Measurements from ENCODE around the gene NBEAL1.

Gene NBEAL1

GRCh38 chr2:203003716-203004115 lies 11.0 kb upstream of the NBEAL1 start:
- H3K36me3 ChIP-seq (ENCODE audit: control insufficient read depth, insufficient read depth, low read length) = no peaks in the 10 kb centered on the region
- no peaks in the 10 kb centered on the region for H3K9me3 ChIP-seq (ENCODE audit: control insufficient read depth, low read length)
- no peak overlapping the region for H3K27ac ChIP-seq (ENCODE audit: insufficient read depth, low read length, poor library complexity, severe bottlenecking)
- no peaks in the 10 kb centered on the region for H3K27me3 ChIP-seq (replicated peaks; ENCODE audit: control insufficient read depth, insufficient read depth, low read length, poor library complexity, severe bottlenecking)
- no peak for DNase-seq
- H3K4me1 ChIP-seq (ENCODE audit: control insufficient read depth, insufficient read depth, low read length, poor library complexity, severe bottlenecking) = no peaks in the 10 kb centered on the region
- H3K4me3 ChIP-seq (ENCODE audit: insufficient read depth, low read depth, low read length, poor library complexity, severe bottlenecking) = no peak overlapping the region

GRCh38 chr2:203016716-203017115 lies 2.0 kb downstream of the NBEAL1 start:
- H3K27me3 ChIP-seq (replicated peaks; ENCODE audit: control insufficient read depth, insufficient read depth, low read length, poor library complexity, severe bottlenecking) = no peaks in the 10 kb centered on the region
- no peak overlapping the region for H3K27ac ChIP-seq (ENCODE audit: insufficient read depth, low read length, poor library complexity, severe bottlenecking)
- no peak overlapping the region for H3K4me3 ChIP-seq (ENCODE audit: insufficient read depth, low read depth, low read length, poor library complexity, severe bottlenecking)
- no peak for DNase-seq
- no peaks in the 10 kb centered on the region for H3K4me1 ChIP-seq (ENCODE audit: control insufficient read depth, insufficient read depth, low read length, poor library complexity, severe bottlenecking)
- no peaks in the 10 kb centered on the region for H3K9me3 ChIP-seq (ENCODE audit: control insufficient read depth, low read length)
- H3K36me3 ChIP-seq (ENCODE audit: control insufficient read depth, insufficient read depth, low read length) = no peaks in the 10 kb centered on the region

GRCh38 chr2:203018181-203018580 lies 3.5 kb downstream of the NBEAL1 start:
- no peaks in the 10 kb centered on the region for H3K9me3 ChIP-seq (ENCODE audit: control insufficient read depth, low read length)
- H3K4me3 ChIP-seq (ENCODE audit: insufficient read depth, low read depth, low read length, poor library complexity, severe bottlenecking) = no peak overlapping the region
- H3K27me3 ChIP-seq (replicated peaks; ENCODE audit: control insufficient read depth, insufficient read depth, low read length, poor library complexity, severe bottlenecking) = no peaks in the 10 kb centered on the region
- no peak overlapping the region for H3K27ac ChIP-seq (ENCODE audit: insufficient read depth, low read length, poor library complexity, severe bottlenecking)
- no peaks in the 10 kb centered on the region for H3K4me1 ChIP-seq (ENCODE audit: control insufficient read depth, insufficient read depth, low read length, poor library complexity, severe bottlenecking)
- H3K36me3 ChIP-seq (ENCODE audit: control insufficient read depth, insufficient read depth, low read length) = no peaks in the 10 kb centered on the region
- no peak for DNase-seq

- Histone ChIP-seq H3K4me1 (ENCODE audit: control insufficient read depth, insufficient read depth, low read length, poor library complexity, severe bottlenecking) (no peaks in the 10 kb centered on the region), H3K9me3 (ENCODE audit: control insufficient read depth, low read length) (no peaks in the 10 kb centered on the region), H3K27me3 (replicated peaks; ENCODE audit: control insufficient read depth, insufficient read depth, low read length, poor library complexity, severe bottlenecking) (no peaks in the 10 kb centered on the region), H3K4me3 (ENCODE audit: insufficient read depth, low read depth, low read length, poor library complexity, severe bottlenecking) (no peak overlapping the region), H3K36me3 (ENCODE audit: control insufficient read depth, insufficient read depth, low read length) (no peaks in the 10 kb centered on the region), H3K27ac (ENCODE audit: insufficient read depth, low read length, poor library complexity, severe bottlenecking) (no peak overlapping the region)
- DNase-seq = no peak
Measured at GRCh38 chr2:203019142-203019541, 4.5 kb downstream of the NBEAL1 start.

- Histone ChIP-seq H3K9me3 (ENCODE audit: control insufficient read depth, low read length) (no peaks in the 10 kb centered on the region), H3K4me1 (ENCODE audit: control insufficient read depth, insufficient read depth, low read length, poor library complexity, severe bottlenecking) (no peaks in the 10 kb centered on the region), H3K27ac (ENCODE audit: insufficient read depth, low read length, poor library complexity, severe bottlenecking) (no peak overlapping the region), H3K27me3 (replicated peaks; ENCODE audit: control insufficient read depth, insufficient read depth, low read length, poor library complexity, severe bottlenecking) (no peaks in the 10 kb centered on the region), H3K36me3 (ENCODE audit: control insufficient read depth, insufficient read depth, low read length) (no peaks in the 10 kb centered on the region), H3K4me3 (ENCODE audit: insufficient read depth, low read depth, low read length, poor library complexity, severe bottlenecking) (no peak overlapping the region)
- DNase-seq = no peak
Measured at GRCh38 chr2:203021991-203022390, 7.3 kb downstream of the NBEAL1 start.

GRCh38 chr2:203022751-203023150 lies 8.1 kb downstream of the NBEAL1 start:
- Histone ChIP-seq H3K27me3 (replicated peaks; ENCODE audit: control insufficient read depth, insufficient read depth, low read length, poor library complexity, severe bottlenecking) (no peaks in the 10 kb centered on the region), H3K4me1 (ENCODE audit: control insufficient read depth, insufficient read depth, low read length, poor library complexity, severe bottlenecking) (no peaks in the 10 kb centered on the region), H3K4me3 (ENCODE audit: insufficient read depth, low read depth, low read length, poor library complexity, severe bottlenecking) (no peak overlapping the region), H3K36me3 (ENCODE audit: control insufficient read depth, insufficient read depth, low read length) (no peaks in the 10 kb centered on the region), H3K9me3 (ENCODE audit: control insufficient read depth, low read length) (no peaks in the 10 kb centered on the region), H3K27ac (ENCODE audit: insufficient read depth, low read length, poor library complexity, severe bottlenecking) (no peak overlapping the region)
- no peak for DNase-seq

- no peaks in the 10 kb centered on the region for H3K27me3 ChIP-seq (replicated peaks; ENCODE audit: control insufficient read depth, insufficient read depth, low read length, poor library complexity, severe bottlenecking)
- no peaks in the 10 kb centered on the region for H3K36me3 ChIP-seq (ENCODE audit: control insufficient read depth, insufficient read depth, low read length)
- no peak overlapping the region for H3K4me3 ChIP-seq (ENCODE audit: insufficient read depth, low read depth, low read length, poor library complexity, severe bottlenecking)
- no peaks in the 10 kb centered on the region for H3K4me1 ChIP-seq (ENCODE audit: control insufficient read depth, insufficient read depth, low read length, poor library complexity, severe bottlenecking)
- no peaks in the 10 kb centered on the region for H3K9me3 ChIP-seq (ENCODE audit: control insufficient read depth, low read length)
- H3K27ac ChIP-seq (ENCODE audit: insufficient read depth, low read length, poor library complexity, severe bottlenecking) = no peak overlapping the region
- DNase-seq = no peak
Measured at GRCh38 chr2:203025592-203025991, 10.9 kb downstream of the NBEAL1 start.

GRCh38 chr2:203030545-203030944 lies 15.9 kb downstream of the NBEAL1 start:
- Histone ChIP-seq H3K4me1 (ENCODE audit: control insufficient read depth, insufficient read depth, low read length, poor library complexity, severe bottlenecking) (no peaks in the 10 kb centered on the region), H3K27ac (ENCODE audit: insufficient read depth, low read length, poor library complexity, severe bottlenecking) (no peak overlapping the region), H3K9me3 (ENCODE audit: control insufficient read depth, low read length) (no peaks in the 10 kb centered on the region), H3K4me3 (ENCODE audit: insufficient read depth, low read depth, low read length, poor library complexity, severe bottlenecking) (no peak overlapping the region), H3K27me3 (replicated peaks; ENCODE audit: control insufficient read depth, insufficient read depth, low read length, poor library complexity, severe bottlenecking) (no peaks in the 10 kb centered on the region), H3K36me3 (ENCODE audit: control insufficient read depth, insufficient read depth, low read length) (no peaks in the 10 kb centered on the region)
- no peak for DNase-seq

- Histone ChIP-seq H3K27me3 (replicated peaks; ENCODE audit: control insufficient read depth, insufficient read depth, low read length, poor library complexity, severe bottlenecking) (no peaks in the 10 kb centered on the region), H3K36me3 (ENCODE audit: control insufficient read depth, insufficient read depth, low read length) (no peaks in the 10 kb centered on the region), H3K4me1 (ENCODE audit: control insufficient read depth, insufficient read depth, low read length, poor library complexity, severe bottlenecking) (no peaks in the 10 kb centered on the region), H3K9me3 (ENCODE audit: control insufficient read depth, low read length) (no peaks in the 10 kb centered on the region), H3K27ac (ENCODE audit: insufficient read depth, low read length, poor library complexity, severe bottlenecking) (no peak overlapping the region), H3K4me3 (ENCODE audit: insufficient read depth, low read depth, low read length, poor library complexity, severe bottlenecking) (no peak overlapping the region)
- no peak for DNase-seq
Measured at GRCh38 chr2:203030991-203031390, 16.3 kb downstream of the NBEAL1 start.

GRCh38 chr2:203033395-203033794 lies 18.7 kb downstream of the NBEAL1 start:
- H3K9me3 ChIP-seq (ENCODE audit: control insufficient read depth, low read length) = no peaks in the 10 kb centered on the region
- no peaks in the 10 kb centered on the region for H3K36me3 ChIP-seq (ENCODE audit: control insufficient read depth, insufficient read depth, low read length)
- no peak overlapping the region for H3K4me3 ChIP-seq (ENCODE audit: insufficient read depth, low read depth, low read length, poor library complexity, severe bottlenecking)
- no peaks in the 10 kb centered on the region for H3K27me3 ChIP-seq (replicated peaks; ENCODE audit: control insufficient read depth, insufficient read depth, low read length, poor library complexity, severe bottlenecking)
- no peaks in the 10 kb centered on the region for H3K4me1 ChIP-seq (ENCODE audit: control insufficient read depth, insufficient read depth, low read length, poor library complexity, severe bottlenecking)
- DNase-seq = no peak
- H3K27ac ChIP-seq (ENCODE audit: insufficient read depth, low read length, poor library complexity, severe bottlenecking) = no peak overlapping the region

Measured in effector memory CD4-positive, alpha-beta T cell (primary cell).